GM23338 (cell line): Measurements from ENCODE around the gene SIX5. TPM values are rescaled to one million over a fixed set of nuclear protein-coding genes. Genes with fewer than 3 reads are reported as not detected.

Experiments
- ATAC-seq: fragments of 200-7000 bp; cut with Tn5 transposase; 3 replicates; pipeline ENCODE4 v1.9.1; 2020
- DNase-seq: peaks from one replicate; pipeline ENCODE4 v3.0.0-alpha.2; 2015; ENCODE audit warnings: low spot score
- H2AFZ ChIP-seq: fragments of 200-600 bp; sonication (generic); 2 replicates; pipeline ENCODE4 v1.8.0; 2016; ENCODE audit warnings: antibody characterized with exemption, mild to moderate bottlenecking, moderate library complexity
- H3F3A ChIP-seq: fragments of 200-600 bp; sonication (generic); replicated peaks from 2 replicates; pipeline ENCODE4 v1.8.0; 2017; ENCODE audit warnings: antibody characterized with exemption, mixed run types, low read depth
- H3K27ac ChIP-seq: fragments of 200-600 bp; sonication (generic); 2 replicates; pipeline ENCODE4 v1.6.1; 2016; ENCODE audit warnings: low read depth
- H3K27me3 ChIP-seq: fragments of 200-600 bp; sonication (generic); 2 replicates; pipeline ENCODE4 v1.8.0; 2016; ENCODE audit warnings: mild to moderate bottlenecking, mixed run types, moderate library complexity; ENCODE audit not compliant: insufficient read depth
- H3K36me3 ChIP-seq: fragments of 200-600 bp; sonication (generic); 2 replicates; pipeline ENCODE4 v1.8.0; 2016; ENCODE audit warnings: mild to moderate bottlenecking; ENCODE audit not compliant: insufficient read depth
- H3K4me1 ChIP-seq: fragments of 200-600 bp; sonication (generic); 2 replicates; pipeline ENCODE4 v1.8.0; 2016; ENCODE audit warnings: mild to moderate bottlenecking, moderate library complexity; ENCODE audit not compliant: insufficient read depth
- H3K4me2 ChIP-seq: fragments of 200-600 bp; sonication (generic); 2 replicates; pipeline ENCODE4 v1.7.1; 2017; ENCODE audit warnings: mixed run types
- H3K4me3 ChIP-seq: fragments of 200-600 bp; sonication (generic); 2 replicates; pipeline ENCODE4 v1.6.1; 2016; ENCODE audit warnings: mixed run types
- H3K79me2 ChIP-seq: fragments of 200-600 bp; sonication (generic); replicated peaks from 2 replicates; pipeline ENCODE4 v1.8.0; 2017; ENCODE audit warnings: mild to moderate bottlenecking; ENCODE audit not compliant: insufficient read depth
- H3K9me2 ChIP-seq: fragments of 200-600 bp; sonication (generic); 2 replicates; pipeline ENCODE4 v1.8.0; 2017; ENCODE audit not compliant: insufficient read depth
- H4K20me1 ChIP-seq: fragments of 200-600 bp; sonication (generic); replicated peaks from 2 replicates; pipeline ENCODE4 v1.8.0; 2017; ENCODE audit warnings: mild to moderate bottlenecking; ENCODE audit not compliant: insufficient read depth
- H3K27ac Mint-ChIP-seq: 2 replicates; pipeline ENCODE4 v1.8.0; 2020; ENCODE audit warnings: inconsistent platforms, mild to moderate bottlenecking, moderate library complexity, mixed read lengths
- H3K27me3 Mint-ChIP-seq: 3 replicates; pipeline ENCODE4 v1.8.0; 2022; ENCODE audit warnings: low read depth, mild to moderate bottlenecking, moderate library complexity, mixed read lengths, inconsistent platforms; ENCODE audit not compliant: insufficient read depth, poor library complexity
- H3K36me3 Mint-ChIP-seq: 3 replicates; pipeline ENCODE4 v1.8.0; 2021; ENCODE audit warnings: low read depth, mild to moderate bottlenecking, inconsistent platforms, moderate library complexity, mixed read lengths
- H3K4me1 Mint-ChIP-seq: 3 replicates; pipeline ENCODE4 v1.8.0; 2020; ENCODE audit warnings: mild to moderate bottlenecking, inconsistent platforms, mixed read lengths
- H3K4me3 Mint-ChIP-seq: 3 replicates; pipeline ENCODE4 v1.8.0; 2021; ENCODE audit warnings: moderate library complexity, mild to moderate bottlenecking, inconsistent platforms, mixed read lengths
- H3K9me3 Mint-ChIP-seq: 3 replicates; pipeline ENCODE4 v1.8.0; 2020; ENCODE audit warnings: moderate library complexity, mild to moderate bottlenecking, inconsistent platforms, mixed read lengths
- CTCF ChIP-seq, 2 experiments: fragments of 200-600 bp in 1 of 2; sonication (generic) in 1 of 2; conservative IDR thresholded peaks; 2 replicates each; pipeline versions ENCODE4 v1.5.1 to v1.6.1; 2016 to 2017; ENCODE audit warnings: antibody characterized with exemption in 2 of 2, low read depth in 2 of 2, mild to moderate bottlenecking in 2 of 2, moderate library complexity in 1 of 2
- EZH2 ChIP-seq: fragments of 200-600 bp; sonication (generic); IDR thresholded peaks from one replicate; pipeline ENCODE4 v1.8.0; 2017; ENCODE audit warnings: antibody characterized with exemption, mild to moderate bottlenecking, low read depth; ENCODE audit not compliant: unreplicated experiment
- EZH2phosphoT487 ChIP-seq: fragments of 200-600 bp; sonication (generic); IDR thresholded peaks from one replicate; pipeline ENCODE4 v1.8.1; 2018; ENCODE audit warnings: antibody characterized with exemption; ENCODE audit not compliant: unreplicated experiment
- JUNB ChIP-seq: IDR thresholded peaks from one replicate; pipeline ENCODE4 v1.6.1; 2016; ENCODE audit warnings: antibody characterized with exemption; ENCODE audit not compliant: unreplicated experiment
- STAT1 ChIP-seq: IDR thresholded peaks from one replicate; pipeline ENCODE4 v1.6.1; 2016; ENCODE audit warnings: antibody characterized with exemption; ENCODE audit not compliant: unreplicated experiment
- ZNF331 ChIP-seq: fragments of 250-450 bp; sonication (Bioruptor Pico); IDR thresholded peaks from 2 replicates; pipeline ENCODE4 v1.5.0; 2020; ENCODE audit warnings: low read depth, mild to moderate bottlenecking, moderate library complexity
- polyA plus RNA-seq: library from polyadenylated mRNA; unstranded; fragments of >200 nt; fragmentation: Nextera tagmentation; extraction: Ambion mirVana; gene quantifications from 2 replicates; pipeline ENCODE4 v1.2.1, GENCODE V29; 2016
- total RNA-seq: library from RNA; depleted of rRNA; stranded (reverse); fragments of >200 nt; shearing (Covaris generic); gene quantifications from 2 replicates; pipeline ENCODE4 v1.2.3, GENCODE V29; 2014

Gene SIX5
- total and polyA plus RNA-seq, 2 experiments from 2014 or later: 10.1 to 22.6 TPM

GRCh38 chr19:45798995-45799517, 30.0 kb upstream of the SIX5 start:
- Histone ChIP-seq H3K4me2 (no peak overlapping the region), H3K79me2 (no peaks in the 10 kb centered on the region), H3K27ac (no peak overlapping the region), H3F3A (no peaks in the 10 kb centered on the region), H3K4me1 (no peaks in the 10 kb centered on the region), H3K27me3 (no peaks in the 10 kb centered on the region), H2AFZ (no peak overlapping the region), H4K20me1 (no peaks in the 10 kb centered on the region), H3K4me3 (no peak overlapping the region), H3K36me3 (no peaks in the 10 kb centered on the region), H3K9me2 (no peaks in the 10 kb centered on the region)
- Mint-ChIP-seq H3K4me3 (no peak overlapping the region; the same call in 2 of the 3 replicates), H3K27ac (no peak overlapping the region), H3K9me3 (no peaks in the 10 kb centered on the region), H3K36me3 (no peaks in the 10 kb centered on the region), H3K27me3 (peaks cover 17% of the 10 kb centered on the region), H3K4me1 (peaks cover 12% of the 10 kb centered on the region)
- TF ChIP-seq EZH2: no peak
- TF ChIP-seq JUNB: no peak
- peak; percentile 76 to 80 for TF ChIP-seq CTCF (conservative IDR thresholded peaks at IDR 0.05; ENCODE audit: low read depth in 2 of 2)
- peak; percentile 84 for ATAC-seq
- DNase-seq: peak; percentile 78

GRCh38 chr19:45794627-45795026, 25.6 kb upstream of the SIX5 start:
- Histone ChIP-seq H3K36me3 (peaks cover 6% of the 10 kb centered on the region; the same call in 1 of the 2 replicates), H4K20me1 (peaks cover 7% of the 10 kb centered on the region), H3F3A (peaks cover 4% of the 10 kb centered on the region; the same call in 1 of the 2 replicates), H3K4me1 (peaks cover 6% of the 10 kb centered on the region), H2AFZ (no peak overlapping the region), H3K9me2 (no peaks in the 10 kb centered on the region), H3K27ac (no peak overlapping the region), H3K79me2 (peaks cover 17% of the 10 kb centered on the region), H3K4me2 (no peak overlapping the region), H3K27me3 (no peaks in the 10 kb centered on the region), H3K4me3 (no peak overlapping the region)
- peaks cover 25% of the 10 kb centered on the region for H3K4me1 Mint-ChIP-seq
- no peak for ATAC-seq
- TF ChIP-seq CTCF (conservative IDR thresholded peaks at IDR 0.05; ENCODE audit: low read depth in 2 of 2) (no peak), STAT1 (no peak), EZH2phosphoT487 (no peak), ZNF331 (no peak)
- H3K4me3 Mint-ChIP-seq: no peak overlapping the region; the same call in 2 of the 3 replicates
- DNase-seq: no peak
- no peaks in the 10 kb centered on the region; the same call in 1 of the 3 replicates for H3K9me3 Mint-ChIP-seq
- peaks cover 10% of the 10 kb centered on the region for H3K36me3 Mint-ChIP-seq
- no peak overlapping the region for H3K27ac Mint-ChIP-seq
- H3K27me3 Mint-ChIP-seq: peaks cover 17% of the 10 kb centered on the region
